HG03103 (cell line): ENCODE data around the gene RASSF3.

Experiments
- ATAC-seq: cut with Tn5 transposase; IDR thresholded peaks from one replicate; pipeline ENCODE4 v1.9.1; 2021; ENCODE audit warnings: low read depth; ENCODE audit not compliant: unreplicated experiment

The RASSF3 gene

DNA sequence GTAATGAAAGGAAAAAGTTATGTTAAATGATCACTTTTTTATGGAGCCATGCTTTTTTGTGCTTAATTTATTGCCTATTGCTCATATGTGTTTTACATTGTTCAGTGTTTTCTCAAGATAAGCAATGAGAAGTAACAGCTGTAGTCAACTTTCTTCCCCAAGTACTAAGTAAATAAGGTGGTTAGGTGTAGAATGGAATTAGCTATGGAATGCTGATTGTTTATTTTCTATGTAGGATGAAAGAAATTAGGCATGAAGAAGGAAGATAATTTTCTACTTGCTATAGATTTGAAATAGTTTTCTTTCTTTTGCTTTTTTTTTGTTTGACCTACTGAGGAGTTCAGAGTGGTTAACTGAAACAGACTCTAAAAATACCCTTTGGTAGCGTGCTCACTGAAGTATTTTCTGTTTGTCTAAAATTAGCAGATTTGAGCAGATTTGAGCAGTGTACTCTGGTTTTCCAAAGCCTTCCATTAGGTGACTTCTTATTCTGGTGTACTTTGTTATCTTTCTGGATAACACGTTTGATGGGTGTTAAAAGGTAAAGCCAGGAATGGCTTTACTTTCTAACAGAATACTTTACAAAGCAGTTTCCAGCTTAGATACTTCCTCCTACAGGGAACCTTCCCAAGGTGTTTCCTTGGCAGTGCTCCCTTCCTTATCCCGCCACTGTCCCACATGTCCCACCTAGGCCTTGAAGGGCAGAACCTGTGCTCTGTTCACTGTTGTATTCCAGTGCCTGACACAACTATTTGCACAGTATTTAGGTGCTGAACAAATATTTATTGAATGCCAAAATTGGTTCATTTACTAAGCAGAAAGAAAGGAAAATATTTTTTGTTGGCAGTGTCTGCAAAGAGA lies 56.0 kb downstream of the RASSF3 start:
- ATAC-seq: peak; percentile 32

- ATAC-seq: no peak
These were observed 57.5 kb downstream of the RASSF3 start for GRCh38 chr12:64667793-64668192.

DNA sequence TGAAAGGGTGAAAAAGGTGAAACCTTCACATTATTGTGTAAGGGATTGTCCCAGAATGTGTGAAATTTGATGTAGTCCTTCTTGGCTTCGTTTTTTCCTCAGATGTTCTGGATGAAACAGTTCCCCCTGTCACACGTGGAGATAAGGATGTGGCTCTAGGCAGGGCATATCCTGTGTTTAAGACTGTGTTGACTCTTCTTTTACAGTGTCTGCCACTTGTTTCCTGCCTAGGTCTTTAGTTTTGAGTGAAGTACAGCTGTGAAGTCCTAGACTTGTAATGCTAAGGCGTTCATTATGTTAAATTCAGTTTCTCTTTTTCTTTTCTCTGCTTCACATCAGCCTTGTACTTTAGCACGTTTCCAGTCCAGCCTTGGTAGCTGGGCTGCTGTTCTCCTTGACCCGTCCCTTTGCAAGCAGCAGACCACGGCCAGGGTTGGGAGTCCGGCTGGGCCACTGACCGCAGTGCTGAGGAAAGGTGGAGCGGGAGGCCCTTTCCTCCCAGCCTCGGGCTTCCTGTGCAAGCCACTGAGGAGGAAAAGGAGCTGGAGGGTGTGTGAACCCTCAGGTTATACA lies 59.1 kb downstream of the RASSF3 start:
- ATAC-seq: peak; percentile 69

- no peak for ATAC-seq
These were observed 59.7 kb downstream of the RASSF3 start for GRCh38 chr12:64670019-64670418.

DNA sequence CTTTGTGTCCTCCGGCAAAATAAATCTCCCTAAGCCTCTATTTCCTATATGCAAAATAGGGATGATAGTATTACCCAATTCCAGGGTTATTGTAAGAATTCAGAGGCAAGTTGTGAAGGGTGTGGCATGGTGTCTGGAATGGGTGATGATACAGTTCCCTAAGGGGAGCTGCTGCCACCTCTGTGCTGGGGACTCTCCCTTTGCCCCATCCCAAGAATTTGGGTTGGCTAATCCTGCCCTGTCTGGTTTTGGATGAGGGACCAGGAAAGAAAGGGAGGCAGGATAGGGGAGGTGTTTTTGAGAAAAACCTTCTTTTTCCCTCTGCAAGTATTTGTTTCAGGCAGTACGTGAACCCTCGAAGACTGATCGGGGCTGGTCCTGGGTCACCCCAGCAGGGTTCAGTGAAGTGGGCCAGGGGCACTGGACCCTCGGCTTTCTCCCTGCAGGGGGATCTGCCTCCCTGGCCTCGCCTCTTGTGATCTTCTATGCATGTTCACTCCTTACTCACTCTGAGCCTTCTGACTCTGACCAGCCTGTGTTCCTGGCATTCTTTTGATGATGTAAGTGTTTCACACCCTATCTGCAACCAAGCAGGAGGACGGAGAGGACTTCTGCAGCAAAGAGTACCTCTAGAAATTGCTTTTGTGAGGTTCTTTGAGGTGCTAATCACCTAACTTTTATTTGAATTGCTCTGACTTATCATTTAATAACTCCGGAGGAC lies 60.8 kb downstream of the RASSF3 start:
- ATAC-seq: no peak

DNA sequence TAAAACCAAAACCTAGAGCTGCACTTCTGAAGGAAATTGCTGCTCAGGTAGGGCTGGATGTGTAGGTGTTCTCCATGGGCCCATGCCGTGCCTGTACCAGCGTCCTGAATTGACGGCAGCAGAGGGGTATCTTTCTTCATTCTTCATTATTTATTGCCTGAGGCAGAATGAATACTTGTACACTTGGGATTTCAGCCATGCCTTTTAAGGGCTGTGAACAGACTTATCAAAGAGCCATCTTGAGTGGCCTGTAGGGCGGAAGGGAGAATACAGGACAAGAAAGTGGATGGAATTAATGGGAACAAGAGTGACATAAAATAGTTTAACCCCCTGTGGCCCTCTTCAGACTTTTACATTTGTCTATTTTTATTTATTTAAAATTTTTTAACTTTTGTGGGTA lies 61.4 kb downstream of the RASSF3 start:
- ATAC-seq: no peak

DNA sequence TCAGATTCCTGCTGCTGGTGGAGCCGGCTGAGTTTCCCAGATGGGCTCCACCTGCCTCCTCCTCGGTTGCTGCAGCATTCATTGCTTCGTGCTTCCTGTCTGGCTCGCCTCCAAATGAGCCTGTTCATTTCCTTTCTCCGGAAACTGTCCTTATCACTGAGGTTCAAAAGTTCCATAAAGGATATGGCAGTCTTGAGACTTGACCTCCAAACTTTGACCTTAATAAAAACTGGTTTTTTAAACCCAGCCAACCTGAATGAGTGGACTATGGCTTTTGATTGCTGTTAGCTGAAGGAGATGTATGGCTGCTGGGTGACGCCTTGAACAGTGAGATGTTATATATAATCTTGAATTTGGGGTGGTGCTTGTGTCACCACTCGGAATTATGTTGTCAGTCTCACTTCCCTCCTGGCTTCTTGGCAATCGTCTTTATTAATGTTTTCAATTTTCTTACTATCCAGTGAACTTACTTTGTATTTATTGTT lies 62.7 kb downstream of the RASSF3 start:
- ATAC-seq: no peak

DNA sequence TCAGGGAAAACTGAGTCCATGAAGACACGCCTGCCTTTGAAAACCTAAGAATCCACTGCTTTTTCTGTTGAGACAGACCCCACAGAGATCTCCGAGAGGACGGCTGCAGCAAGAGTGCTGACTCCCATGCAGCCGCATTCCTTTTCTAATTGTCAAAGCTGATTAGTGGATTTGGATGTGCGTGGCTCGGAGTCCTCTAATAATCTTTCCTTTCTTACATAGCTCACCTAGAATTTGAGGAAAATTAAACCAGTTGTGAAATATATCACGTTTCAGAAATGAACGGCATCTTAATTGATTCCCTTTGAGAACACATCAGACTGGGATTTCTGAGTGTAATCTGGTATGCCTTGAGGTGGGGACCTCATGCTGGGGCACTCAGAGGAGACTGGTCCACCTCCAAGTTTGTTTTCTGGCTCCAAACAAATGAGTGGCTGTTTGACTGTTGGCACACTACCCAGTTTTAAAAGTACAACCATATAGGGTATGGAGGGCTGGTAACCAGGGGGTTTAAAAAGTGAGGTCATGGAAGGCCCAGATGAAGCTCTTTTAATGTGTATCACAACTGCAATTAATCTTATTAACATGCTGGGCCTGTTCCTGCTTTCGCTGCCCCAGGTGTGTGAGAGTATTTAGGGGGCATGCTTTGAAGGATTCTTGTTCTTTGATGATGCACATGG lies 63.3 kb downstream of the RASSF3 start:
- no peak for ATAC-seq

DNA sequence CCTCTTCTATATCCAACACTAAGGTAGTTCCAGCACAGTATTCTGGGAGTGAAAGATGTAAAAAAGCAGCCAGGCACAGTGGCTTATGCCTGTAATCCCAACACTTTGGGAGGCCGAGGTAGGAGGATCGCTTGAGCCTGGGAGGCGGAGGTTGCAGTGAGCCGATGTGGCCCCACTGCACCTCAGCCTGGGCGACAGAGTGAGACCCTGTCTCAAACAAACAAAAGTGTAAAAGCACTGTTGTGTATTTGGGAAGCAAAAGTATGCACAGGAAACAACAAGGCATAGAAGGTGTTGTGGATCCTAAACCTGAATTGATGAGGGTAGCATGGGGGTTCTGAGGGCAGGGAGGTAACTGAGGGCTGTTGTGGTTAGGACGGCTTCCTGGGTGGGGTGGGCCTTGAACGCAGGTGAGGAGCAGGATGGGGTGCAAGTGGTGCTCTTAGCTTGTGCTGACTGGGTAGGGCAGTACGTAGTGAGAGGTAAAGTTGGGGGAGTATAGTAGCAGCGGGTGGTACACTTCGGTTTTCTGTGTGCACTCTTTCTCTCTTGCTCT lies 64.2 kb downstream of the RASSF3 start:
- ATAC-seq: no peak

- no peak for ATAC-seq
These were observed 65.5 kb downstream of the RASSF3 start for GRCh38 chr12:64675795-64676194.

GRCh38 chr12:64678248-64678647 lies 68.0 kb downstream of the RASSF3 start:
- no peak for ATAC-seq

DNA sequence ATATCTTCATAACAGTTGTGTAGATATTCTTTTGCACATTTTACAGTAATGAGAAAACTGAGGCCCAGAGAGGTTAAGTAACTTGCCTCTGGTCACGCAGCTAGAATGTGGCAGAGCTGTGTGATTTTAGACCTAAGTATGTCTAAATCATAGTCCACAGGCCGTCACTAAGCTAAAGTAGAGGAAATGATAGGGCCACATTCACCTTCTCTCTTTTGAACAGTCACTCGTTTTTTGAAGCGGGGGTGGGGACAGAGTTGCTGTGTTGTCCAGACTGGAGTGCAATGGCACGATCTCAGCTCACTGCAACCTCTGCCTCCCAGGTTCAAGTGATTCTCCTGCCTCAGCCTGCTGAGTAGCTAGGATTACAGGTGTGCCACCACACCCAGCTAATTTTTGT lies 68.5 kb downstream of the RASSF3 start:
- ATAC-seq: no peak

GRCh38 chr12:64679487-64680001 lies 69.2 kb downstream of the RASSF3 start:
- peak; percentile 35 for ATAC-seq

DNA sequence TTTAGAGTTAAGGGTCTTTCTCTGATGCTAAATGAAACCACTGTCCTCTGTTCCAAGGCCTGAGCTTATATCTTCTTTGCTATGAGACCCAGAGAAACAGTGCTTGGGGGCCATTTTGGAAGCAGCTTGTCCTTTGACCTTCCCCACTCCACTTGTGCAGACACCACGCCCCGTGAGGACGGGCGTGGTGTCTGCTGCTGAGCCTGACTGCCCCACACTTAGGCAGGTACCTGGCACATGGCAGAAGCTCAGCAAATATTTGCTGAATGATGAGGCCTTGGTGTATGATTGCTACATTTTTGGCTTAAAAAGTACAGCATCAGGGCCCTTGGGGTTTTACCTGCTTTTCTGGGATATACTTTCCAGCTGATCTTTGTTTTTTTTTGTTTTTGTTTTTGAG lies 69.9 kb downstream of the RASSF3 start:
- ATAC-seq: no peak

- ATAC-seq: no peak
These were observed 71.1 kb downstream of the RASSF3 start for GRCh38 chr12:64681200-64682052.

DNA sequence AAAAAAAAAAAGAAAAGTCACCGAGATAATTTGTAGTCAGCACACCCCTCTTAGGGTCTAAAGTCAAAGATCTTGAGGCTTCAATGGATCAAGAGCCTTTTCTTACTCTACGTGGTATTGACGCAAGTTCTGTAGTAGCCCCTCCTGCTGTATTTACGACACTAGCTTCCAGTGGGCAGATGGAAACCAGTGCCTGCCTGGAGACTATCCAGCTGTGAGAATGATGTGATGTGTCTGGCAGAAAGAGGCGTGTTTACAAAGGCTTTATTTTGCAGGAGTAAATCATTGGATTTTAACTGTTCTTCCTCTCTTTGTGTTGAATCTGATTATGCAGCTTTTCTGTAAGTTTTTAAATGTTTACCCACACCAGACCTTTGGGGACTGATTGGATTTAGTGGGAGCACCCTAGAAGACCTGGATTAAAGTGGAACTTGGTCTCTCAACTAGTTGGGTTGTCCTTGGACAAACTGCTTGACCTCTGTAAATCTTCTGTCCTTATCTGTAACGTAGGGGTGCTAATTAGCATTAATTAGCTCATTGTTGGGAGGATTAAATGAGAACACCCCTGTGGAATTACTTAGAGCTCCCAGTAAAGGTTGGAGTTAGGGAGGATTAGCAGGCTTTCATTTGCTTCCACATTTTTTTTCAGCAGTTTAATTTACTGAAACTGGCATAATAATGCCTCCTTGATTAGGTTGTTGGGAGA lies 72.4 kb downstream of the RASSF3 start:
- ATAC-seq: no peak

DNA sequence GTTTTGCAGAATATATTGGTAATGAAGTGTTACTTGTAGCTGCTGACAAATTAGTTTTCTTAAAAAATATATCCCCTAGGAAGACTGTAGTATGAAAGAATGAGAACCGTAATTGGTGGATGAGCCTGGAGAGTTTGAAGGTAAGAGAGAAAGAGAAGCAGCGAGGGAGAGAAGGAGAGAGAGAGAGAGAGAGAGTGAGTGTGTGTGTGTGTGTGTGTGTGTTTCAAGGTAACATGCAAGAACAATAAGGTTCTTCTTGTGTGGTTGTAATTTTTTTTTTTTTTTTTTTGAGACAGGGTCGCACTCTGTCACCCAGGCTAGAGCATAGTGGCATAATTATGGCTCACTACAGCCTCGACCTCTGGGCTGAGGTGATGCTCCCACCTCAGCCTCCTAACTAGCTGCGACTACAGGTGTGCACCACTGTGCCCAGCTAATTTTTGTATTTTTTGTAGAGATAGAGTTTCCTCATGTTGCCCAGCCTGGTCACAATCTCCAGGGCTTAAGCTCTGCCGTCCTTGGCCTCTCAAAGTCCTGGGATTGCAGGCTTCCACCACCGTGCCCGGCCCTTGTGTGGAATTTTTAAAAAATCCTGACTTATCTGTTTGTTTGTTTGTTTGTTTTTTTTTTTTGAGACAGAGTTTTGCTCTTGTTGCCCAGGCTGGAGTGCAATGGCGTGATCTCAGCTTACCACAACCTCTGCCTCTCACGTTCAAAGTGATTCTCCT lies 73.7 kb downstream of the RASSF3 start:
- ATAC-seq: no peak

DNA sequence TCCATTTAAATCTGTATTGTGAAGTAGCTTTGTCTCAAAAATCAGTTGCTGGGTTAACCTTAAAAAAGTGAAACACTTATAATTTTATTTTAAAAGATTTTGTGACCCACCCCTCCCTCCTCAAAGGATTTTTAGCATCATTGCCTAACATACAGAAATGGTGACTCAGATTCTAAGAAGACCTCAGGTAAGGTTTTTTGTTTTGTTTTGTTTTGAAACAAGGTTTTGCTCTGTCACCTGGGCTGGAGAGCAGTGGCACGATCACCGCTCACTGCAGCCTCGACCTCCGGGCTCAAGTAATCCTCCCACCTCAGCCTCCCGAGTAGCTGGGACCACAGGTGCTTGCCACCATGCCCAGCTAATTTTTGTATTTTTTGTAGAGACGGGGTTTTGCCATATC lies 74.8 kb downstream of the RASSF3 start:
- ATAC-seq: no peak
